Stomach (tissue), 9 donors: ENCODE measurements around the gene PNPLA5. TPM values are rescaled to one million over a fixed set of nuclear protein-coding genes. Genes with fewer than 3 reads are reported as not detected.

Experiments used
- DNase-seq, 2 donors: peaks; one replicate each; pipeline versions ENCODE4 v3.0.0 to v3.0.0-alpha.2; 2013 to 2019
- H3K27ac ChIP-seq, 5 donors: fragments of 200-600 bp in 4 of 5; sonication (generic) in 4 of 5; one replicate each; pipeline ENCODE4 v1.5.1; 2013 to 2019; ENCODE audit warnings: mild to moderate bottlenecking in 1 of 5, moderate library complexity in 1 of 5
- H3K27me3 ChIP-seq, 3 donors: fragments of 200-600 bp; sonication (generic); one replicate each; pipeline ENCODE4 v1.5.1; 2017 to 2019; ENCODE audit warnings: mixed run types in 1 of 3
- H3K36me3 ChIP-seq, 4 donors: fragments of 200-600 bp; sonication (generic); 1 replicate in 3 of 4; 2 replicates in 1 of 4; pipeline ENCODE4 v1.5.1; 2016 to 2019
- H3K4me1 ChIP-seq, 4 donors: fragments of 200-600 bp; sonication (generic); one replicate each; pipeline ENCODE4 v1.5.1; 2016 to 2019
- H3K4me3 ChIP-seq, 4 donors: fragments of 200-600 bp; sonication (generic) in 3 of 4; one replicate each; pipeline ENCODE4 v1.5.1; 2016 to 2019; ENCODE audit warnings: mild to moderate bottlenecking in 1 of 4
- H3K9me3 ChIP-seq, 4 donors: fragments of 200-600 bp; sonication (generic); one replicate each; pipeline ENCODE4 v1.5.1; 2016 to 2019
- EP300 ChIP-seq: sonication (generic); formaldehyde crosslinking; IDR thresholded peaks from one replicate; pipeline ENCODE4 v1.6.1; 2017; ENCODE audit warnings: antibody characterized with exemption
- POLR2A ChIP-seq, 4 donors: fragments of 450-650 bp; IDR thresholded peaks; one replicate each; pipeline ENCODE4 v1.6.1; 2016; ENCODE audit warnings: antibody characterized with exemption in 4 of 4, control low read depth in 2 of 4, mild to moderate bottlenecking in 1 of 4, moderate library complexity in 1 of 4
- POLR2AphosphoS5 ChIP-seq, 3 donors: sonication (generic); formaldehyde crosslinking; IDR thresholded peaks; one replicate each; pipeline ENCODE4 v1.6.1; 2016; ENCODE audit warnings: antibody characterized with exemption in 3 of 3
- WGBS, 5 donors: extraction: QIAGEN DNeasy Blood & Tissue Kit in 3 of 5; methylation state at CpG; one replicate each; pipeline versions ENCODE4 v1.1.5 to v1.1.7; 2013 to 2018; 5-methylcytosine and 5-hydroxymethylcytosine counted together
- intact Hi-C: fragments of 100-400 bp; cut with DNase I; formaldehyde crosslinking; loops from one replicate; pipeline ENCODE4 v1.15.1; 2023; ENCODE audit warnings: low total_unique reads
- polyA plus RNA-seq, 3 donors: library from polyadenylated mRNA; stranded (reverse); fragments of 200-250 nt; gene quantifications; one replicate each; pipeline ENCODE4 v1.2.3, GENCODE V29; 2013
- total RNA-seq, 5 donors: library from RNA; depleted of rRNA; stranded (reverse); fragments of >200 nt; gene quantifications; one replicate each; pipeline versions ENCODE4 v1.1.0 to v1.2.3, GENCODE V29; 2014 to 2016
- TF ChIP-seq, protein P1 (sequence below), 7 experiments: fragments of 450-650 bp in 4 of 7; fragments of 200-600 bp in 3 of 7; sonication (generic) in 3 of 7; IDR thresholded peaks; one replicate each; pipeline ENCODE4 v1.5.1; 2016 to 2019; ENCODE audit warnings: antibody characterized with exemption in 7 of 7, control low read depth in 2 of 7, mild to moderate bottlenecking in 1 of 7
- donor health status: healthy with polysubstance abuse.
- donor health status: Bipolar disorder and iron deficiency.
- donor health status: healthy.

Gene PNPLA5
- total and polyA plus RNA-seq, 8 donors = not detected

DNA sequence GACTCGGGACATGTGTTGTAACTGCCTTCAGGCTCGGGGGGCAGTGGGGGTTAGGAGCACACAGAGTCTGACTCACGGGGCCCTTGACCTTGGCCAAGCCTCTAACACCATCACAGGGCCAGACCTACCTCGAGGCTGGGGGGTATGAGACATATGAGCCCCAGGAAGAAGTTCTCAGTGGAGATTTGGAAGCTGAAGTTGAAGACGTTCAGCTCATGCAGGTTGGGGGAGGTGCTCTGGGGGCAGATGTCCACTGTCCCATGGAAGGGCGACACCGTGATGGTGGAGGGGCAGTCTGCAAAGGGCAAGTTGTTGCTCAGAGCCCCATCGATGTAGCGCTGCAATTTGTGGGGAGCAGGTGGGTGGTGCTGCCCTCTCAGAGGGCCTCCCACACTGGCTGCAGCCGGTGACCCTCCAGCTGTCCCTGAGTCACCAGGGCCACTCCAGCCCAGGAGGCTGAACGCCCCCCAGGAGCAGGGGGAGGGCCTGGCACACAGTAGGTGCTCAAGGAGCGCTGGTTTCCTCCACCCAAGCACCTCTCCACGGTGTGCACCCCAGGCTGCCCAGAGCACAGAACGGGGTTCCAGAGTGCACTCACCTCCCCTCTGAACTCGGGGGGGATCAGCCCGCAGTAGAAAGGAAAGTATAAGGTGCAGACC is 2.5 kb downstream of the PNPLA5 start:
- Histone ChIP-seq H3K4me1 (peaks cover 9 to 16% (median 11%) of the 10 kb centered on the region in 4 donors), H3K4me3 (no peak overlapping the region), H3K27me3 (peaks cover 24 to 96% (median 66%) of the 10 kb centered on the region in 3 donors), H3K36me3 (no peaks in the 10 kb centered on the region), H3K9me3 (no peaks in the 10 kb centered on the region), H3K27ac (no peak overlapping the region)
- 54 to 72% (median 66%) methylated on average over 16 of the region's 16 CpGs for WGBS, 5 donors
- TF ChIP-seq POLR2A (IDR thresholded peaks at IDR 0.05) = no peak
- TF ChIP-seq POLR2AphosphoS5 (IDR thresholded peaks at IDR 0.05) = no peak
- TF ChIP-seq, protein P1, sequence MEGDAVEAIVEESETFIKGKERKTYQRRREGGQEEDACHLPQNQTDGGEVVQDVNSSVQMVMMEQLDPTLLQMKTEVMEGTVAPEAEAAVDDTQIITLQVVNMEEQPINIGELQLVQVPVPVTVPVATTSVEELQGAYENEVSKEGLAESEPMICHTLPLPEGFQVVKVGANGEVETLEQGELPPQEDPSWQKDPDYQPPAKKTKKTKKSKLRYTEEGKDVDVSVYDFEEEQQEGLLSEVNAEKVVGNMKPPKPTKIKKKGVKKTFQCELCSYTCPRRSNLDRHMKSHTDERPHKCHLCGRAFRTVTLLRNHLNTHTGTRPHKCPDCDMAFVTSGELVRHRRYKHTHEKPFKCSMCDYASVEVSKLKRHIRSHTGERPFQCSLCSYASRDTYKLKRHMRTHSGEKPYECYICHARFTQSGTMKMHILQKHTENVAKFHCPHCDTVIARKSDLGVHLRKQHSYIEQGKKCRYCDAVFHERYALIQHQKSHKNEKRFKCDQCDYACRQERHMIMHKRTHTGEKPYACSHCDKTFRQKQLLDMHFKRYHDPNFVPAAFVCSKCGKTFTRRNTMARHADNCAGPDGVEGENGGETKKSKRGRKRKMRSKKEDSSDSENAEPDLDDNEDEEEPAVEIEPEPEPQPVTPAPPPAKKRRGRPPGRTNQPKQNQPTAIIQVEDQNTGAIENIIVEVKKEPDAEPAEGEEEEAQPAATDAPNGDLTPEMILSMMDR (IDR thresholded peaks at IDR 0.05) = no peak
- TF ChIP-seq EP300 = no peak
- DNase-seq = no peak
- intact Hi-C loops = no loop called here

DNA sequence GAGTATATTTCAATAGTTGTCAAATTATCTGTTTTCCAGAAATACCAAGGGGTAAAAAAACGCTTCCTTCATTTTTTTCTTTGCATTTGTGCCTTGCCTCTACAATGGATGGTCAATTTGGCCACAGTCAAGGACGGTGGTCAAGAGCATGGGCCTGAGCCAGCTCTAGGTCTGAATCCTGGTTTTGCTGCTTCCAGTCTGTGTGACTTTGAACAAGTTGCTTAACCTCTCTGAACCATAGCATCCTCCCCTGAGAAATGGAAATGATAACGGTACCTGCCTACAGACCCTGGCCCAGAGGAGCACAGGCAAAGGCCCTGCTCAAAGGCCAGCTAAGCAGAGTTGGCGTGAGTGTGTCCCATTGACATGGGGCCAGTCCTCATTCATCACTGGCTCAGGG is 3.1 kb downstream of the PNPLA5 start:
- H3K36me3 ChIP-seq = no peaks in the 10 kb centered on the region
- intact Hi-C loops = no loop called here
- peaks cover 24 to 96% (median 63%) of the 10 kb centered on the region in 3 donors for H3K27me3 ChIP-seq
- DNase-seq = no peak
- H3K9me3 ChIP-seq = no peaks in the 10 kb centered on the region
- TF ChIP-seq EP300 (no peak), POLR2AphosphoS5 (IDR thresholded peaks at IDR 0.05) (no peak), POLR2A (IDR thresholded peaks at IDR 0.05) (no peak)
- TF ChIP-seq, protein P1 (IDR thresholded peaks at IDR 0.05) = no peak
- H3K4me3 ChIP-seq = no peak overlapping the region
- no peak overlapping the region for H3K27ac ChIP-seq
- peaks cover 9 to 16% (median 11%) of the 10 kb centered on the region in 4 donors for H3K4me1 ChIP-seq
- 71 to 93% (median 81%) methylated on average over 3 to 4 of the region's 4 CpGs for WGBS, 5 donors

DNA sequence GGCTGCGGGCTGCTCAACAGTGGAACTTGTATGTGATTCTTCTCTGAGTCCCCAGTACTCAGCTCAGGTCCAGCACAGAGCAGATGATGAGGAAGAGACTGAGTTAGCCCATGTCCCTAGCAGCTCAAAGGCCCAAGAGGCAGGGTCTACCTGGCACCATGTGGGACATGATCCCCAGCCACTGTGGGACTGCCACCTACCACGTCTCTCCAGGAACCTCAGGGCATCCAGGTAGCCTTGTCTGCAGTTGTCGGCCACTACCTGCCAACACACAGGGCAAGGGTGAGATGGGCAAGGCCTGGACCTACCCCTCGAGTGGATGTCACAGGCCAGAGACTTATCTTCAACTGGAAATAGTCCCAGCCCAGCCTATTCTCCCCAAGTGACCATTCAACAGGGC is 4.4 kb downstream of the PNPLA5 start:
- intact Hi-C loops = no loop called here
- 53 to 72% (median 60%) methylated on average over 1 to 4 of the region's 4 CpGs for WGBS, 5 donors

DNA sequence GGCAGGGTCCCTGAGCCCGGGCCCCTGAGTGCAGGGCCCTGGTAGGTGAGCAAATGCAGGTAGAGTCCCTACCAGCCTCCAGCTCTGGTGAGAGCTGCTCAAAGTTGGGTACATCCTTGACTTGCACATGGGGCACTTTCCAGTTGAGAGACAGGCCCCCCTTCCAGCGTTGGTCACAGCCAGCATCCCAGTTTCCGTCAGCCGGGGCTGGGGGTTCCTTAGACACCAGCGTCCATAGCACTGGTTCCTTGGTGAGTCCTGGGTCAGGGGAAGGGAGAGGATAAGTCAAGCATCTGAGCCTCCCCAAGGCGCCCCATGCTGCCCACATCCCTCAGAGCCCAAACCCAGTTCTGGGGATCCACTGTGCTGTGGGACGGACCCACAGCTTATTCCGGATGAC is 5.6 kb downstream of the PNPLA5 start:
- Histone ChIP-seq H3K9me3 (no peaks in the 10 kb centered on the region), H3K27me3 (peaks cover 15 to 91% (median 40%) of the 10 kb centered on the region in 3 donors), H3K4me3 (no peak overlapping the region), H3K27ac (no peak overlapping the region), H3K36me3 (no peaks in the 10 kb centered on the region), H3K4me1 (peaks cover under 1 to 7% (median 3%) of the 10 kb centered on the region in 4 donors)
- DNase-seq = no peak
- TF ChIP-seq EP300 (no peak), POLR2A (IDR thresholded peaks at IDR 0.05) (no peak), POLR2AphosphoS5 (IDR thresholded peaks at IDR 0.05) (no peak)
- TF ChIP-seq, protein P1 (IDR thresholded peaks at IDR 0.05) = no peak
- 59 to 72% (median 68%) methylated on average over 6 to 8 of the region's 8 CpGs for WGBS, 5 donors
- intact Hi-C loops = no loop called here

More for the DNA sequence above, 4.4 kb downstream of the PNPLA5 start:
- no peak for DNase-seq
- Histone ChIP-seq H3K4me3 (no peak overlapping the region), H3K9me3 (no peaks in the 10 kb centered on the region), H3K27ac (no peak overlapping the region), H3K27me3 (peaks cover 24 to 91% (median 52%) of the 10 kb centered on the region in 3 donors), H3K36me3 (no peaks in the 10 kb centered on the region), H3K4me1 (peaks cover 9 to 16% (median 11%) of the 10 kb centered on the region in 4 donors)
- TF ChIP-seq EP300 (no peak), POLR2AphosphoS5 (IDR thresholded peaks at IDR 0.05) (no peak), POLR2A (IDR thresholded peaks at IDR 0.05) (no peak)
- TF ChIP-seq, protein P1 (IDR thresholded peaks at IDR 0.05) = no peak
